Activated gamma-delta T cell (primary cell): Measurements from ENCODE around the gene MYBPH.

Experiments used
- DNase-seq: peaks from one replicate; lab custom pipeline; 2025; lab: John Stamatoyannopoulos, UW

The MYBPH gene

DNA sequence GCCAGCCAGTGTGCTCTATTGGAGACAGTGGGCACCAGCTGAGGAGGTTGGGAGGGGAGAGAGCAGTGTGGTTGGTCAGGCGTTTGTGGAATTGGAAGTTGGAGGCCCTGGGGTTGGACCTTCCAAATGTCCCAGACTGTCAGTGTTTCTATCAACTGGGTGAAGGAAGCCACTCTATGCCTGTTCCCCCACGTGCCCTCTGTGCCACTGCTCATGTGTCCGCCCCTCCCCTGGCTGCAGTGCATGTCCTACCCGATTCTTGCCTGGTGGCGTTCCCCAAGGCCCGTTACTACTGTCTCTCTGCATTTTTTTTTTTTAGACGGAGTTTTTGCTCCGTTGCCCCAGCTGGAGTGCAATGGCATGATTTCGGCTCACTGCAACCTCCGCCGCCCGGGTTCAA, 27.0 kb downstream of the MYBPH start:
- no peak for DNase-seq

GRCh38 chr1:203148127-203148526, 27.5 kb downstream of the MYBPH start:
- DNase-seq: no peak

DNA sequence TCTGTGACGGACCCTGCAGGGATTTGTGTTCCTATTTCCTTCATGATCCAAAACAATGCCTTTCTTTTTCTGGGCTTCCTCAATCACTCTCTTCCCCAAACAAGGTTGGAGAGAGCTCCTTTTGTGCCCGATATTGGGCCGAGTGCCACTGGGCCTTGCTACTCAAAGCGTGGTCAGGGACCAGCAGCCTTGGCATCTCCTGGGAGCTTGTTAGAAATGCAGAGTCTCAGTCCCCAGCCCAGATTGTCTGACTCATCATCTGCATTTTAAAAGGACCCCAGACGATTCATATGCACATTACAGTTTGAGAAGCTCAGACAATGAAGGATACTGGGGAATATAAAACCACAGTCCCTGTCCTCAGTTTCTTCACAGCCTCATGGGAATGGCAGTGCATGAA, 28.2 kb downstream of the MYBPH start:
- DNase-seq: no peak

- DNase-seq: no peak
Observed at GRCh38 chr1:203146537-203146936, 29.1 kb downstream of the MYBPH start.

DNA sequence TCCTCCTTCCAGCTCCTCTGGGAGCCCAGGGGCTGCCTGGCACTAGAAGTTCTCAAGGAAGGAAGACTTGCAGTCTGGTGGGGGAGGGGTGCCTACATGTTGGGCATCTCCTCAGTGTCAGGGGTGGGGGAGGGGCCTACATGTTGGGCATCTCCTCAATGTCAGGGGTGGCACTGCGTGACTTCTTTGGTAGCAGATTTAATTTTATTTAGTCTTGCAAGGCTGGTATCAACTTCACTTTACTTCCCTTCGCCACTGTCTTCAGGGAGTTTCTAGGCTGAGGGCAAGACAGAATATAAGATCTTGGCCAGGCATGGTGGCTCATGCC, 29.6 kb downstream of the MYBPH start:
- no peak for DNase-seq

- DNase-seq: no peak
Observed at GRCh38 chr1:203145321-203146041, 30.1 kb downstream of the MYBPH start.

- no peak for DNase-seq
Observed at GRCh38 chr1:203144661-203145060, 31.0 kb downstream of the MYBPH start.

DNA sequence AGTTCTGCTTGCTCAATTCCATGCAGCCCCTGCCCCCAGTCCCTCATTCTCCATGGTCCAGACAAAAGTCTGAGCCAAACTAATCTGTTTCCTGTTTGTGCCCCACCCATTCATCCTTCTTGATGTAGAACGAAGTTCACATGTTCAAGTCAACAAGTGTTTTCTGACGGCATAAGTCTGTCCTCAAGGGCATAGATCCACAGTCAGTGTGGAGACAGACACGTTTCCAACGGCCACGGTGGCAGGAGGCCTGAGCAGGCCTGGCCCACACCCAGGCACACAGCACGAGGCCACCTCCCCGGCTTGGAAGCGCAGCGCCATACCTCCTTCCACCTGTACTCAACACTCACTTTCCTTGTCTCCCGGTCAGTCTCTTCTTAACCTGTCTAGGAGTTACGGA, 32.0 kb downstream of the MYBPH start:
- no peak for DNase-seq

- no peak for DNase-seq
Observed at GRCh38 chr1:203142684-203143408, 32.8 kb downstream of the MYBPH start.

GRCh38 chr1:203142124-203142523, 33.5 kb downstream of the MYBPH start:
- no peak for DNase-seq

GRCh38 chr1:203140743-203141520, 34.7 kb downstream of the MYBPH start:
- no peak for DNase-seq

- DNase-seq: no peak
Observed at GRCh38 chr1:203139976-203140475, 35.6 kb downstream of the MYBPH start.

DNA sequence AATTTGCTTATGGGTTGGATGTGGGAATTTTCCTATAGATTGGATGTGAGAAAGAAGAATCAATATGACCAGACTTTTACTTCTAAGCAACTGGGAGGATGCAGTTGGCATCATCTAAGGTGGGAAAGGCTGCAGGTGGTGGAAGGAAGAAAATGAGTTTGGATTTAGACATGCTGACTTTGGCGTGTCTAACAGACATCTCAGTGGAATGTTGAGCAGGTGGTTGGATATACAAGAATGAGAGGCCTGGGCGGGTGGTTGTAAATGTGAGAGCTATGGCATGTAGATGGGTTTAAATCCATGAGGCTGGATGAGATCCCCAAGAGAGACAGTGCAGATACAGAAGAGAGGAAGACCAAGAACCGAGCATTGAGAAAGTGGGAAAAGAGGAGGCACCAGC, 37.6 kb downstream of the MYBPH start:
- no peak for DNase-seq

DNA sequence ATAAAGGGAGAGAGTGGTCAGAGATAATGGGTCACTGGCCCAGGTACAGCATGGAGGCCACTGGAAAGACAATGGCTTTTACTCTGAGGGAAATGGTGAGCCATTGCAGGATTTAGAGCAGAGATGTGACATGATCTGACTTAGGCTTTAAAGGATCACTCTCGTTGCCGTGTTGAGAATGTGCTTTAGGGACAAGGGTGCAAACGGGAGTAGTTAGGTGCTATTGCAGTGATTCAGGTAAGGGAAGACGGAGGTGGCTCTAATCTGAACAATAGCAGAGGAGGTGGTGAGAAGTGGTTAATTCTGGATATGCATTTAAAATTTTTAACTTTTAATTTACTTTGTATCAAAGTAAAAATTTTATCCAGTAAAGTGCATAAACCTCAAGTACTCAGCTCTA, 38.3 kb downstream of the MYBPH start:
- DNase-seq: no peak

DNA sequence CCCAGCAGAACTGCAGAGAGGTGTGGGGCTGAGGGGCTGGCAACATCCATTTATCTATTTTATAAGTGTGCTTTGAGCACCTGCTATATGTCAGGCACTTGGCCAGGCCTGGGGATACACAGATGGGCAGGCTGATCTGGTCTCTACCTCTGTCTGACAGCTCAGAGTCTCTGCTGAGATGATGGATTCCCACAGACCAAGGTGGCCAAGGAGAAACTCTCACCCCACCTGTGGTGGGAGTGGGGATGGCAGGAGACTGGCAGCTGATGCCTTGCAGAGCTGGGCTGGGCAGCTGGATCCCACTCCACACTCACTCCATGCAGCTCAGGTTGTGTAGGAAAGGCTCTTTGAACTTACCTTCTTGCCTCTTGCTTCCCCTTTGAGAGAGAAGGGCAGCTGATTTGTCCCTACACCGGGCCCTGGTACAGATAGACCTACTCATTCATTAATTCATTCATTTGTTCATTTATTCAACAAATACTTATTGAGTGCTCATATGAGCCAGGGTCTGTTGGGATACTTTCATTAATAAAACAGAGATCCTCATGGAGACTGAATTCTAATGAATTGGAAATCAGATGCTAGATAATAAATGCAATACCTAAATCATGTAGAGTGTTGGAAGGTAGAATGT, 39.1 kb downstream of the MYBPH start:
- no peak for DNase-seq

- DNase-seq: no peak
Observed at GRCh38 chr1:203135636-203136305, 39.9 kb downstream of the MYBPH start.

GRCh38 chr1:203133970-203134725, 41.5 kb downstream of the MYBPH start:
- no peak for DNase-seq

- DNase-seq: no peak
Observed at GRCh38 chr1:203131548-203132200, 44.0 kb downstream of the MYBPH start.

GRCh38 chr1:203130358-203130985, 45.2 kb downstream of the MYBPH start:
- no peak for DNase-seq
